NOMO-1 treated with DMSO at 0.1 percent for 48 hours (cell line): Measurements from ENCODE around the gene TTC19.
"Not testable (repeated sequence)": the region's sequence is repeated elsewhere in the genome, so short reads cannot be mapped to it uniquely, and the experiment has no call there.

Experiments
- DNase-seq: peaks from one replicate; lab custom pipeline; 2025; ENCODE audit not compliant: unreplicated experiment; lab: John Stamatoyannopoulos, UW

The TTC19 gene

DNA sequence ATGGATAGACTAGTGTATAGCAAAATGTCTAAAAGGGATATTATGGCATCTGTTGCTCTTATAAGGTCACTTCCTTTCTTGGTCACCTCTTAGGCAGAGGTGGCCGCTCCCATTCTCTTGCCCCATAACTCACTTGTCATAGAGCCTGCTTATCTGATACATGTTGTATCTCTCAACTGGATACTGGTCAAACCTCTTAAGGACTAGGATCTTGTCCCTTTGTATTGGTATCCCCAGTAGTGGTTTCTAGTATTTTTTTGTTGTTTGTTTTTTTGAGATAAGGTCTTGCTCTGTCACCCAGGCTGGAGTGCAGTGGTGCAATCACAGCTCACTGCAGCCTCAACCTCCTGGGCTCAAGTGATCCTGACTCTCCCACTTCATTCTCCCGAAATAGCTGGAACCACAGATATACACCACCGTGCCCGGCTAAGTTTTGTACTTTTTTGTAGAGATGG, 27.1 kb upstream of the TTC19 start:
- DNase-seq, result peak; percentile 15

GRCh38 chr17:15973016-15973415, 26.6 kb upstream of the TTC19 start:
- no peak for DNase-seq

GRCh38 chr17:15973834-15974233, 25.8 kb upstream of the TTC19 start:
- no peak for DNase-seq

DNA sequence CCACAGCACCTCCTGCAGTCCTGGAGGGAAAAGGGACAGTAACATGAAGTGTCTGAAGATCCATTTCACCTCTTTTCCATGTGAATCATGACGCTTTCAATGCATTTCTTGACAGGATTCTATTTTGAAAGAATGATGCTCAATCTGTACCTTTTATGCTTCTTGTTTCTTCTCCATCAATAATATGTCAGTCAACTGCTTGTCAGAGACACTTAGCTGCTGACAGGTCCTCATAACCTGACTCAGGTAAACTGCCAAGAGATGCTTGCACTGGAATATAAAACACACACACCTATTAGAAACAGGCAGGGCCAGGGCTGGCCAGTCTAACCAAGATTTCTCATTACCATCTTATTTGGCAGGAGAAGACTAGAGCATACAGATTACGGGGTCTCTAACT, 21.7 kb upstream of the TTC19 start:
- no peak for DNase-seq

DNA sequence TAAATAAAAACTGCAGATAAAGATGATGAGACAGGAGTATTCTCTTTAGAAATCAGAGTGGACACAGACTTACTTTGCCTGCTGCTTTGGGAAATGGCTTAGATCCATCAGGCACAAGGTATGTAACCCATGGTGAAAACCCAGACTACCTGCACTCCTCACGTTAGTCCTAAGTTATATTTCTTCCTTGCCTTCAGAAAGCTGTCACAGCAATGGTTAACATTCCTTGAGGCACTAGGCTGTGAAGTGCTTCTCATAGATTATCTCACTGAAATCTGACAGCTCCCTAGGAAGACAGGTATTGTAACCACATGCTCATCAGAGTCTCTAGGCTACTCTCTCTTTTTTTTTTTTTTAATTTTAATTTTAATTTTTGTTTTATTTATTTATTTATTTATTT, 21.0 kb upstream of the TTC19 start:
- DNase-seq, result no peak

- not testable (repeated sequence) for DNase-seq
Measured at GRCh38 chr17:15979013-15979412, 20.6 kb upstream of the TTC19 start.

- DNase-seq, result peak; percentile 75
Measured at GRCh38 chr17:15981208-15981607, 18.4 kb upstream of the TTC19 start.

DNA sequence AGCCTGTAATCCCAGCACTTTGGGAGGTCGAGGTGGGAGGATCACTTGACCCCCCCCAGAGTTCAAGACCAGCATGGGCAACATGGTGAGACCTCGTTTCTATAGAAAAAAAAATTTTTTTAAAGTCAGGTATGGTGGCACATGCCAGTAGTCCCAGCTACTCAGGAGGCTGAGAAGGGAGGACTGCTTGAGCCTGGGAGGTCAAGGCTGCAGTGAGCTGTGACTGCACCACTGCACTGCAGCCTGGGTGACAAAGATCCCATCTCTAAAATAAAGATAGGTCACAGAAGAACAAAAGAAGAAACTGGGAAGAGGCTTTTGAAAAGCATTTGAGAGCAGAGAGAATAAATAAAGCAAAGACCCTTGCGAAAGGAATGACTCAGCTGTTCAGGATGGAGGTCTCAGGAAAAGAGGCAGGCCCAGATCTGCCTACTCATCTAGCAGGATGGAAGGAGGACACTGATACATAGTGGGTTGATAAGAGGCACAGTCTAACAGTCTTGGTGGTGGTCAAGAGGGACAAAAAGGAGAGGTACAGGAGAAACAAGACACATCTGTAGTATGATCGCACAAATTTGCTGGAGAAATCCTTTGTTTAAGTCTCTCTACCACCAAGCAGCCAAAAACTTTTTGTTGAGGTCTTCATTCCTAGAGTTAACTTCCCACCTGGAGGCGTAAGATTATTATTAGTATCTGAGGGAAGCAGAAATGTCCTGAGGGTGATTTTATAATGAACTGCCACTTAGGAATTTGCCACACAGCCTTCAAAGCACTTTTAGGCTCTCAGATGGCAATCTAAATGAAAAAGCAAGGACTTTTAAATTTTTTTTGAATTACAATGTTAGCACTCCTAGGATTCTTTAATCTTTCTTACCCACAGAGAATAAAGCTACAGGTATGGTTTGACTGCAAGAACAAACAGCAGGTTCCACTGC, 17.7 kb upstream of the TTC19 start:
- peak; percentile 29 for DNase-seq

DNA sequence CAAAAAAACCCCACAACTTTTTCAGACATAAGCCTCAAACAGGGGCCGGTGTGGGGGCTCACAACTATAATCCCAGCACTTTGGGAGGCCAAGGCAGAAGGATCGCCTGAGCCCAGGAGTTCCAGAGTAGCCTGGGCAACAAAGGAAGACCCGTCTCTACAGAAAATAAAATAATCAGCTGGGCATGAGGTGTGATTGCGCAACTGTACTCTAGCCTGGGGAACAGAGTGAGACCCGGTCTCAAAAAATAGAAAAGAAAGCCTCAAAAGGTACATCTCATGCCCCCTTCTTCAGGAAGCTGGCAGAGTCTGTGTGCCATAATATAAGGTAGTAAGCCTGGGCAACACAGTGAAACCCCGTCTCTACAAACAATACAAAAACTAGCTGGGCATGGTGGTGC, 3.3 kb upstream of the TTC19 start:
- DNase-seq, result no peak

GRCh38 chr17:15998031-15998562, 1.5 kb upstream of the TTC19 start:
- peak; percentile 79 for DNase-seq

GRCh38 chr17:15999974-16000827, 577 bp downstream of the TTC19 start:
- DNase-seq, result no peak

DNA sequence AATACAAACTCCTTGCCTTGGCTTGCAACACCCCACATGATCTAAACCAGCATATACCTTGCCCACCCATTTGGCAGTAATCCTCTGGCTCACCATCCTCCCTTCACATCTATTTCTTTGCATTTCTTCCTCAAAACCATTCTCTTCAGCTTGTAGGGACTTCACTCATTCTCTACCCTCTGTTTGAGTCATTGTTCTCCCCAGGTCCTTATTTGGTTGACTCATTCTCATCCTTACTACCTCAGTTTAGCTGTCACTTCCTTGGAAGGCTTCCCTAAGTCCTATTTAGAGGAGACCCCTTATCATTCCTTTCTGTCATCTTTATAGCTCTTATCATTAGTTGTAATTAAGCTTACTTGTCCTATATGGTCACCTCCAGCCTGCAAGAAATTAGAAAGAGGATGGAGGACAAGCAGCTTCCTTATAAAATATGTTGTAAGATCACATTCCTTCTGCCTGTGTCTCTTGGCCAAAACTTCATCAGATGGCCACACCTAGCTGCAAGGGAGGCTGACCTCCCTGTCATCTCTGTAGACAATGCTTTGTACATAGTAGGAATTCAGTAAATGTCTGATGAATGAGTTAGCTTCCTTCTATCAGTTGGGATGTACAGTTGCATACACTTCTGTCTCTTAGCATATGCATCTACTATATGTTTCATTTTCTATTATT, 1.7 kb downstream of the TTC19 start:
- DNase-seq, result no peak

- no peak for DNase-seq
Measured at GRCh38 chr17:16002708-16003260, 3.2 kb downstream of the TTC19 start.

GRCh38 chr17:16003841-16004240, 4.2 kb downstream of the TTC19 start:
- no peak for DNase-seq

DNA sequence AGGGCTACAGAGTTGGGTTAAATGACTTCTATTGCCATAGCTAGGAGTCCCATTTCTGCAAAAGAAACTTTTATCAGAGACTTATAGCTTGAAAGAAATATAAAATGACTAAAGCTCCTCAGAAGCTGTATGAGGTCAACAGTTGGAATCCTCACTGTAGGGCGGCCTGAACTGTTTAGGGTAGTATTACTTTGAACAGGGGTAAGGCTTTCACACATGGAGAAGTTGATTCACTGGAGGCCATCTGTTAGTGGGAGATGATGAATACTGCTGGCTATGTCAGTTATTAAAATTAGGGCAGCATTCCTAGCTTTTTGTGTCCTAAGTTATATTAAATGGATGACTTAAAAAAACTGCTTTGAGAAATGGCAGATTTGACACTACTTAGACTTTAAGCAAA, 6.0 kb downstream of the TTC19 start:
- no peak for DNase-seq

- no peak for DNase-seq
Measured at GRCh38 chr17:16007439-16007838, 7.8 kb downstream of the TTC19 start.

DNA sequence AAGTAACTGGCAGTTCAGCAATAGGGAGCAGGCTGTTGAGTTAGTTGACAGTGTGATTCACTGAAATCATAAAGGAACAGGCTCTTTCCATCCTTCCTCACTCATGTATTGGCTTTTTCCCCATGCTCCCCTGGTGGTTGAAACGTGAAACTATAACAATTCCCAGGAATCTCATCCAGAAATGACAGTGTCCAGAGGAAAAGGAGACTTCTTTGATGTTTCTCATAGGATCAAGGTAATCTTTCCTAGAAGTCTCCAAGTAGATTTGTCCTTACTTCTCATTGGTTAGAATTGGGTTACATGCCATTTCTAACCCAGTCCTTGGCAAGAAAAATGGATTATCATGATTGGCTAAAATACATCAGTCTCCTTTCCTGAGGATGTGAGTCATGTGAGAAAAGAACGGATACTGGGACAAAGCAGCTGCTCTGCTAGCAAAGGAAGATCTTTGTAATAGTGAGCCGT, 14.4 kb downstream of the TTC19 start:
- no peak for DNase-seq

DNA sequence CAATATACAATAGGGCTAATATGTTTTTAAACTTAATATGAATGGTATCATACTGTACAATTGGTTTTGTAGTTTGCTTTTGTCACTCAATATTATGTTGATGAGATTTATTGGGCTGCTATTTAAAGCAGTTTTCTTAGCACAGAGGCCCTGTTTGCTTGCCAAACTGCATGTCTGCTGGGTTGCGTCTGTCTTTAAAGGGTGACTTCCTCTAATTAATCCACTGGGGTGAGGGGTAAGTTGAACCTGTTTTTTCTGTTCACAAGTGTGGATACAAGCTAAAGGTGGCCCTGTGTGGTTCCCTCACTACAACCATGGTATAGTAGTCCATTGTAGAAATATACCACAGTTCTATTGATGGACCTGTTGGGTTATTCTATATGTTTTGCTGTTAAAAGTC, 19.7 kb downstream of the TTC19 start:
- peak; percentile 32 for DNase-seq

DNA sequence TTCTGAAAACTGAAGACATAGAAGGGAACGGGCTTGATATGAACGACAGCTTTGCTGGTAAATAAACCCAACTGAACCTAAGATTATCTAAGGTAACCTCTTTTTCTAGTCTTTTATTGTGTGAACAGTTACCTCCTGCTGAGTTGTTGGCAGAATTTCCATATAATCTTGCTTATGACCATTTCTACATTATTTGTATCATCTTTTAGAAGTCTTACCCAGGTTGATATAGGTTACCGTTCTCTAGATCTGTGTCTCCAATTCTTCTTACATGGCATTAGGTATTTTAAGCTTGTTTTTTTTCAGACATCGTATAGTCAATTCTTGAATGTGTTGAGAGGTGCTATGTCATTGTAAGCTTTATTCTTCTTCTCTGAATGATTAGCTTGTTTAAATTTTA, 24.3 kb downstream of the TTC19 start:
- no peak for DNase-seq

DNA sequence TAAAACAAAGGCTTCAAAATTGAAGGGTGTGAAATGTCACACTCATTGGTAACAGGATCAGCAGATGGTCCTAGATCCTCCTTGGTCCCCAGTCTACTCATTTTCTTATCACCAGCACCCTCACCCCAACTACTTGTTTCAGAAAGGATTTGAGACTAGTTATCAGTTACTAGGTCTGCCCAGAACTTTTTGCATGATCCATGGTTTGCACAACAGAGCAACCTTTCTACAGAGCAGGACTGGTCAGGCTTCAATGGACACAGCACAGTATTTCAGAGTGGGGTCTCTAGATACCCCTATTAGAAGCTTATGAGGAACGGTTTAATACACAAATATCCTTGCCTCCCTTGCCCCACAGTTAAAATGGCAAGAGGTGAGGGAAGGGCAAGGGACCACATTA, 25.6 kb downstream of the TTC19 start:
- no peak for DNase-seq

DNA sequence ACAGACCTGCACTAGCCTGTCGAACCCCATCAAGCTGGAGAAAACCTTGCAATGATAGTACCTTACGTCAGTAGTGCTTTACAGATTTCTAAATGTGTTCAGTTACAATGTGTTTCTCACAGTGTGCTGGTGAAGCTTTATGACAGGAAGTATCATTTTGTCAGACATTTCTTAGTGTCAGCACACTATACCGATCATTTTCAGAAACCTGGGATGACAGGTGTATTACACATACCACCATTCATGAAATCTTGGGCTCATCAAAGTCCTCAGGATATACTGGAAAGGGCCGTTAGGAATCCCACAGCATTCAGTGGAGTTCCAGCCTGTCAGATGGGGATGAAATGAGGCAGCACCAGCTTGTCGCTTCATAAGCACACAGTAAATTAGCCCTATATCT, 27.3 kb downstream of the TTC19 start:
- DNase-seq, result no peak
